ENCODE data around the gene C1orf174. TPM values are rescaled to one million over a fixed set of nuclear protein-coding genes. Genes with fewer than 3 reads are reported as not detected.

C1orf174 gene
- total and polyA plus RNA-seq, 4 donors: 10.8 to 19.3 (median 17.6) TPM

DNA sequence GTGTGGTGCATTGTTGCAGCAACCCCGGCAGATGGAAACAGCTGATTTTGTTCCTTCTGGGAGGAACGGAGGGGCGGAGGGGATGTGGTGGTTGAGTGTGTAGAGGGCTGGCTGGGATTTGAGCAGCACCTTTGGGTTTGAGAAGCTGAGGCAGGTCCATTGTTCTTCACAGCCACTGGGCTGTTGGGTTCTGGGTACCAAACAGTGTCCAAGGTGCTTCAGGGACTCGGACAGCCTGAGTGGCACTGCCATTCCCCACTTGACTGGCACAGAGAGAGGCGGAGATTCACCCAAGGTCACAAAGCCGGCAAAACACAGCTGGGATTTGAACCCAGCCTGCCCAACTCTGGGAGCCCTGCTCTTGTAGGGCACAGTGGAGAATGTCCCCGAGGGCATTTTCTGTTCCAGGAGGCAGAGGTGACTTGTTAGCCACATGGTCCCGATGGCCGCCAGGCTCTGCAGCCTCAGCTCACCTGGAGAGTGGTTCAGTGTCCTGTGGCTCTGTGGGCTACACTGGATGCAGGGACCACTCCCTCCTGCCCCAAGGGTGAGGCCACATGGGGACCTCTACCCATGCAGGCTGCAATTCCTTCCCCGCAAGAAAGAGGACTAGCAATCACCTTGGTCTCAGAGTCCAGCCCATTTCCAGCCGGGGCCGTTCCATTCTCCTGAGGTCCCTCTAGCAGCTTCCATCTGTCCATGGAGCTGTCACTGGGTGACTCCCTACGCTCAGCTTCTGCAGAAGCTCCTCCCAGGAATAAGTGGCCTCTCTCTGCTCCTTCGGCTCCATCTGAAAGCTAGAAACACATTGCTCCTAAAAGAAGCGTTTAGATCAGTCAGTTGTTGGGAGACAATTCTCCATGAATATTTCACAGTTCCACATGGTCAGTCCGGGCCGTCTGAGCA lies 31.2 kb upstream of the C1orf174 start:
- Histone ChIP-seq H3K9me3 (ENCODE audit: control insufficient read depth in 4 of 4, insufficient read depth in 3 of 4, low read length in 3 of 4) (peaks cover 0 to 5% (median 0%) of the 10 kb centered on the region in 4 donors), H3K4me3 (no peak overlapping the region), H3K36me3 (ENCODE audit: control insufficient read depth in 4 of 4, insufficient read depth in 4 of 4, low read length in 4 of 4) (no peaks in the 10 kb centered on the region), H3K27me3 (ENCODE audit: control insufficient read depth in 3 of 3, insufficient read depth in 3 of 3, low read length in 2 of 3) (peaks cover 0 to 9% (median 2%) of the 10 kb centered on the region in 3 donors), H3K4me1 (ENCODE audit: control insufficient read depth in 5 of 5, insufficient read depth in 5 of 5, low read length in 5 of 5) (peaks cover 0 to 7% (median 0%) of the 10 kb centered on the region in 5 donors), H3K9ac (ENCODE audit: insufficient read depth in 1 of 2, low read length in 2 of 2) (no peak overlapping the region), H3K27ac (ENCODE audit: low read depth in 1 of 2, low read length in 1 of 2) (no peak overlapping the region)
- DNase-seq: no peak
- TF ChIP-seq, protein P1, sequence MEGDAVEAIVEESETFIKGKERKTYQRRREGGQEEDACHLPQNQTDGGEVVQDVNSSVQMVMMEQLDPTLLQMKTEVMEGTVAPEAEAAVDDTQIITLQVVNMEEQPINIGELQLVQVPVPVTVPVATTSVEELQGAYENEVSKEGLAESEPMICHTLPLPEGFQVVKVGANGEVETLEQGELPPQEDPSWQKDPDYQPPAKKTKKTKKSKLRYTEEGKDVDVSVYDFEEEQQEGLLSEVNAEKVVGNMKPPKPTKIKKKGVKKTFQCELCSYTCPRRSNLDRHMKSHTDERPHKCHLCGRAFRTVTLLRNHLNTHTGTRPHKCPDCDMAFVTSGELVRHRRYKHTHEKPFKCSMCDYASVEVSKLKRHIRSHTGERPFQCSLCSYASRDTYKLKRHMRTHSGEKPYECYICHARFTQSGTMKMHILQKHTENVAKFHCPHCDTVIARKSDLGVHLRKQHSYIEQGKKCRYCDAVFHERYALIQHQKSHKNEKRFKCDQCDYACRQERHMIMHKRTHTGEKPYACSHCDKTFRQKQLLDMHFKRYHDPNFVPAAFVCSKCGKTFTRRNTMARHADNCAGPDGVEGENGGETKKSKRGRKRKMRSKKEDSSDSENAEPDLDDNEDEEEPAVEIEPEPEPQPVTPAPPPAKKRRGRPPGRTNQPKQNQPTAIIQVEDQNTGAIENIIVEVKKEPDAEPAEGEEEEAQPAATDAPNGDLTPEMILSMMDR (IDR thresholded peaks at IDR 0.05; ENCODE audit: control extremely low read depth, extremely low read depth): no peak
- no peak for ATAC-seq (ENCODE audit: insufficient read depth, low FRiP score)
- WGBS, 2 donors: 72 to 80% methylated on average over 17 of the region's 17 CpGs

- H3K4me1 ChIP-seq (ENCODE audit: control insufficient read depth in 5 of 5, insufficient read depth in 5 of 5, low read length in 5 of 5): peaks cover 0 to 7% (median 0%) of the 10 kb centered on the region in 5 donors
- DNase-seq (no peak), ATAC-seq (ENCODE audit: insufficient read depth, low FRiP score) (no peak)
- H3K27ac ChIP-seq (ENCODE audit: low read depth in 1 of 2, low read length in 1 of 2): no peak overlapping the region
- WGBS, 2 donors: 69 to 77% methylated on average over 10 of the region's 10 CpGs
- no peaks in the 10 kb centered on the region for H3K36me3 ChIP-seq (ENCODE audit: control insufficient read depth in 4 of 4, insufficient read depth in 4 of 4, low read length in 4 of 4)
- no peak overlapping the region for H3K9ac ChIP-seq (ENCODE audit: insufficient read depth in 1 of 2, low read length in 2 of 2)
- H3K4me3 ChIP-seq: no peak overlapping the region
- H3K9me3 ChIP-seq (ENCODE audit: control insufficient read depth in 4 of 4, insufficient read depth in 3 of 4, low read length in 3 of 4): peaks cover 0 to 5% (median 0%) of the 10 kb centered on the region in 4 donors
- TF ChIP-seq, protein P1 (IDR thresholded peaks at IDR 0.05; ENCODE audit: control extremely low read depth, extremely low read depth): no peak
- H3K27me3 ChIP-seq (ENCODE audit: control insufficient read depth in 3 of 3, insufficient read depth in 3 of 3, low read length in 2 of 3): peaks cover 0 to 11% (median 2%) of the 10 kb centered on the region in 3 donors
These were observed 30.4 kb upstream of the C1orf174 start for GRCh38 chr1:3930301-3931006.

DNA sequence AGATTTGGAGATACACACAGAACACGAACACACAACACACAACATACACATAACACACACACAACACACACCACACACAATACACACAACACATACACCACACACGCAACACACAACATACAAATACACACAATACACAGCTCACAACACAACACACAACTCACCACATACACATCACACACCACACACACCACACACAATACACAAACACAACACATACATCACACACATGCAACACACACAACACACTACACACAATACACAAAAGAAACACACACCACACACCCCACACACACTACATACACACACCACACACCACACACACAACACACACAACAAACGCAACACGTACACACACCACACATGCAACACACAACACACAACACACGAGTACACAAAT lies 29.1 kb upstream of the C1orf174 start:
- Histone ChIP-seq H3K9ac (ENCODE audit: insufficient read depth in 1 of 2, low read length in 2 of 2) (no peak overlapping the region), H3K36me3 (ENCODE audit: control insufficient read depth in 4 of 4, insufficient read depth in 4 of 4, low read length in 4 of 4) (no peaks in the 10 kb centered on the region), H3K4me3 (no peak overlapping the region), H3K27ac (ENCODE audit: low read depth in 1 of 2, low read length in 1 of 2) (no peak overlapping the region), H3K27me3 (ENCODE audit: control insufficient read depth in 3 of 3, insufficient read depth in 3 of 3, low read length in 2 of 3) (peaks cover 0 to 11% (median 2%) of the 10 kb centered on the region in 3 donors), H3K9me3 (ENCODE audit: control insufficient read depth in 4 of 4, insufficient read depth in 3 of 4, low read length in 3 of 4) (peaks cover 0 to 5% (median 0%) of the 10 kb centered on the region in 4 donors), H3K4me1 (ENCODE audit: control insufficient read depth in 5 of 5, insufficient read depth in 5 of 5, low read length in 5 of 5) (peaks cover 0 to 7% (median 0%) of the 10 kb centered on the region in 5 donors)
- TF ChIP-seq, protein P1 (IDR thresholded peaks at IDR 0.05; ENCODE audit: control extremely low read depth, extremely low read depth): no peak
- no peak for ATAC-seq (ENCODE audit: insufficient read depth, low FRiP score)
- DNase-seq: no peak
- WGBS, 2 donors: 82% methylated on average over 5 of the region's 5 CpGs
